HUES48 (cell line): ENCODE data around the gene RRBP1.
A peak's percentile ranks its signal among the peaks of the same experiment; 100 is the strongest.

Experiments
- H3K27ac ChIP-seq: one replicate; pipeline ENCODE4 v1.7.0; 2013; ENCODE audit warnings: low read depth, low read length, inconsistent platforms
- H3K27me3 ChIP-seq: 2 replicates; pipeline ENCODE4 v1.6.1; 2013; ENCODE audit warnings: mild to moderate bottlenecking, low read length; ENCODE audit not compliant: control insufficient read depth, insufficient read depth
- H3K36me3 ChIP-seq: 2 replicates; pipeline ENCODE4 v1.6.1; 2013; ENCODE audit warnings: low read length; ENCODE audit not compliant: control insufficient read depth, insufficient read depth
- H3K4me1 ChIP-seq: 2 replicates; pipeline ENCODE4 v1.6.1; 2013; ENCODE audit warnings: mild to moderate bottlenecking, low read length; ENCODE audit not compliant: control insufficient read depth, insufficient read depth
- H3K4me3 ChIP-seq: 2 replicates; pipeline ENCODE4 v1.5.1; 2013; ENCODE audit warnings: mild to moderate bottlenecking, low read depth, low read length
- H3K9ac ChIP-seq: 2 replicates; pipeline ENCODE4 v1.6.1; 2013; ENCODE audit warnings: mild to moderate bottlenecking, low read depth, low read length, moderate library complexity
- H3K9me3 ChIP-seq: 2 replicates; pipeline ENCODE4 v1.6.1; 2013; ENCODE audit warnings: low read length; ENCODE audit not compliant: control insufficient read depth, insufficient read depth

RRBP1 gene

DNA sequence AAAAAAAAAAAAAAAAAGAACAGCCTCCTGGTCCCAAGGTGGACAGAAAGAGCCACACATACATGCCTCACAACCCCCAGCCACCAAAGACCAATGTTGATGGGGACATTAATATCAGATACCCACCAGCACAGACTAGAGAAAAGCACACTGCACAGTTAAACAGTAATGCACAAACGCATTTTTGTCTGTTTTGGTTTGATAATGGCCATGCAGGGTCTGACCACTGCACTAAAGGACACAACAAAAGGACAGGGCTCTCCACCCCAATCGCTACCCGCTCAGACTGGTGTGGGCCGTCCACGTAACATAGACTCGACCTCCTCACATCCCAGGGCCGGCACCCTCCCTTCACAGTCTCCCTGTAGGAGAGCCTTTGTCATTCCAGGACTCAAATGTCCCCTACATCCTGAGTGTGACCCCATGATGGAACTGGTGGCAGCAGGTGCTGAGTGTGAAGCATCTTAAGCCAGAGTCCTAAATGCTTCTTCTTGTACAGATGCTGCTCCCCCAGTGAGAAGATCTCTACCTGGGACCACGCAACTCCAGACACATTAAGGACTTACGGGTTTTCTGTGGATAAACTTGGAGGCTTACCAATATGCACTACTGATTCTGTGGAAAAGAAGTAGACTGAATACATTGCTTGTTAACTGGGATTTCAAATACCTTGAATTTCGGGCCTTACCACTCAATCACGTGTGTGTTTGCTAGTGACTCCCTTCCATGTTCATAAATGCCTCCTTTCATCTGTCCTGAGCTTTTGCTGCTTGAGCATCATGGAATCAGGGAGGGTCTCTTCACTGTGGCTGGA, 28.0 kb downstream of the RRBP1 start:
- no peak overlapping the region for H3K27ac ChIP-seq
- no peaks in the 10 kb centered on the region for H3K27me3 ChIP-seq
- no peak overlapping the region for H3K9ac ChIP-seq
- no peaks in the 10 kb centered on the region for H3K9me3 ChIP-seq
- H3K4me3 ChIP-seq = no peak overlapping the region
- H3K36me3 ChIP-seq = peaks cover 28% of the 10 kb centered on the region
- H3K4me1 ChIP-seq = peaks cover 26% of the 10 kb centered on the region

DNA sequence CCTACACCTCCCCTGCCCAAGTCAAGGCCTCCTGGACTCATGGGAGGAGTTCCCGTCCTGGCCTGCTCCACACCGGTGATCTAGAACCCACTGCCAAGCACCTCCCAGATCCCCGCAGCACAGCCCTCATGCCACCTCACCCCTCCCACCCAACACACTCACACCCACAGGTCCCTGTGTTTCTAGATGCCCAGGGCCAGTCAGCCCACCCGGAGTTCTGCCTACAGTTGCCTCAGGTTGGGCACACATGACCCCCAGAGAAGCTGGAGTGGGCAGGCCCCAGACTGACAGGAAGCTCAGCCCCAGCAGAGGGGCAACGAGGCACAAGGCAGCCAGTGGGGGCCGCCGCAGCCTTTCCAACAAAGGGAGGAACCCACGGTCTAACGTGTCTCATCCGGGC, 29.6 kb downstream of the RRBP1 start:
- Histone ChIP-seq H3K27me3 (no peaks in the 10 kb centered on the region), H3K4me1 (peaks cover 26% of the 10 kb centered on the region), H3K4me3 (no peak overlapping the region), H3K27ac (no peak overlapping the region), H3K9ac (no peak overlapping the region), H3K36me3 (peaks cover 20% of the 10 kb centered on the region), H3K9me3 (no peaks in the 10 kb centered on the region)

DNA sequence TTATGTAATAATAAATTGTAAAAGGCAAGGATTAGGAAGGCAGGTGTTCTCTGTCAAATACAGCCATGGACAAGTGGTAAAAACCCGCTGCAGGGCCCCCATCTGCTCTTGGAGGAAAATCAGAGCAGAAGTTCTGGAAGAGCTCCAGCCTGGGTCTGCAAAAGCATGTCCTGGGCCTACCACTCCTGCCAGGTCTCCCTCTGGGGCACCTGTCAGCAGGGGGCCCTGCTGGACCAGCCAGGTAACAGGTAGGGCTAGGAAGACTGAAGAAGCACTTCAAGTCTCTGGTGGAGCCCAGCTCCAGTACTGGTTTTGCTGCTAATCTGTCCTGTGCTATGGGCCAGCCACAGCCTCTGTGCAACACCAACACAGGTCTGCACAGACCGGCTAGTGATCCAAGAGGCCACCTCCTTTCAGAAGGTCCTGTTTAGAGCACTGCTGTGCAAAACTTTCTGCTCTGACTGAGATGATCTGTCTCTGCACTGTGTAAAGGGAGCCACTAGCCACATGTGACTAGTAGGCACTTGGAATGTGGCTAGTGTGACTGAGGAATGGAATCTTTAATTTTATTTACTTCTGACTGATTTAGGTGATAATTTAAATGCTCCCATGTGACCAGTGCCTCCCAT, 30.2 kb downstream of the RRBP1 start:
- H3K9ac ChIP-seq = no peak overlapping the region
- H3K4me3 ChIP-seq = no peak overlapping the region
- H3K36me3 ChIP-seq = peaks cover 20% of the 10 kb centered on the region
- no peaks in the 10 kb centered on the region for H3K27me3 ChIP-seq
- no peak overlapping the region for H3K27ac ChIP-seq
- H3K9me3 ChIP-seq = no peaks in the 10 kb centered on the region
- peaks cover 26% of the 10 kb centered on the region for H3K4me1 ChIP-seq

DNA sequence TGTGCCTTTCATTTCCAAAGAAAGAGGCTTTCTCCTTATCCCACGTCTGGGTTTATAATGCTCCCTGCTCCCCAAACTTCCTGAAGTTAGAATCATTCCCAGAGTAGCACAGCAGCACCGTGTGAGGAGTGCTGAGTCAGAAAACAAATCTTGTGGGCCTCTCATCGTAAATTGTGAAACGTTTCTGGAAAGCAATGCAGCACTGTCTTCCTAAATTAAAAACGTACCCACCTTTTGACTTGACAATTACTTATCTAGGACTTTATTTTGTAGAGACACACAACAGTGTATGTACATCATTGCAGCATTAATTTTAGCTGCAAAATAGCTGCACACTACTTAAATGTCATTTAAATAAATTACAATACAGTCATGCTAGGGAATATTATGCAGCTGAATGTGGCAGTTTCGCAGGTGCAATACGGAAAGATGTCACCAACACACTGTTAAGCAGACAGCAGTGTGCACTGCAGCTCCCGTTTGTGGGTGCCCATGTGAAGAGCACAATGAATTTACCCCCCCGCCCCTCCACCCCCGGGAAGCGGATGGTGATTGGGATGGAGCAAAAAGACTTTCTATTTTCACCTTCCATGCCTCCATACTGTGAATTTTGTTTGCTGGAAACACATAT, 30.8 kb downstream of the RRBP1 start:
- Histone ChIP-seq H3K27me3 (no peaks in the 10 kb centered on the region), H3K27ac (no peak overlapping the region), H3K4me3 (no peak overlapping the region), H3K4me1 (peaks cover 24% of the 10 kb centered on the region), H3K36me3 (peaks cover 19% of the 10 kb centered on the region), H3K9ac (no peak overlapping the region), H3K9me3 (no peaks in the 10 kb centered on the region)

DNA sequence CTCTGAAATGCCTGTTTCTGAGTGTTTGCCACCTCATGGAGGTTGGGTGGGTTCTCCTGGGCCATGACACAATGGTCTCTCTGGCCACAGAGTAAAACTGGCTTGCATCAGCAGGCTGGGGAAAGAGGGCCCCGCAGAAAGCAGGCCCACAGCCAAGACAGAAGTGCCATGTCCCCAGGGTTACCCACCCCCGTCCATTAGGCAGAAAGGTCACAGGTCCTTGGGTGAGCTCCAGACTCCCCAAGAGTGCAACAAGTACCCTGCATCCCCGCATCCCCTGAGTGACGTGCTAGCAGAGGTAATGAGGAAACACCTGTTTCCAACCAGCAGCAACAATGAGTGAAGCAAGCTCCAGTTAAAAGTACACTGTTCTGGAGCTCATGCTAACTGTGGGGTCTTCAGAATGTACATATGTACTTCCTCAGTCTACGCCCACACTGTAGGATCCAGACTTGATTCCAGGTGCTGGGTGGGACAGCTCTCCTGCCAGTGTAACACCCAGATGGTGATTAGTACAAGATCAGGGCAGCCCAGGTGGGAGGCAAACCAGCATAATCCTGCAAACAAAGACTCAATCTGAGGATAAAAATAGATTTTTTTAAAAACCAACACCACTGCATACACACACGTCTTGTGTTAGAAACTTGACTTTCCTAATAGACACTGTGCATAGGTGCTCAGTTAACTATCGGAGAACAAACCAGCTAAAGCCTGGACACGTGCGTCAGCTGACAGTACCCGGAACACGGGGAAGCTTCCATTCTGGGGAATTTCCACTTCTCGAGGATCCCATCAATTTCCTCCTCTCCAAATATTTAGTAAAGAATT, 31.5 kb downstream of the RRBP1 start:
- peaks cover 17% of the 10 kb centered on the region for H3K36me3 ChIP-seq
- no peaks in the 10 kb centered on the region for H3K27me3 ChIP-seq
- H3K9me3 ChIP-seq = no peaks in the 10 kb centered on the region
- no peak overlapping the region for H3K27ac ChIP-seq
- no peak overlapping the region for H3K4me3 ChIP-seq
- H3K4me1 ChIP-seq = peaks cover 16% of the 10 kb centered on the region
- no peak overlapping the region for H3K9ac ChIP-seq

DNA sequence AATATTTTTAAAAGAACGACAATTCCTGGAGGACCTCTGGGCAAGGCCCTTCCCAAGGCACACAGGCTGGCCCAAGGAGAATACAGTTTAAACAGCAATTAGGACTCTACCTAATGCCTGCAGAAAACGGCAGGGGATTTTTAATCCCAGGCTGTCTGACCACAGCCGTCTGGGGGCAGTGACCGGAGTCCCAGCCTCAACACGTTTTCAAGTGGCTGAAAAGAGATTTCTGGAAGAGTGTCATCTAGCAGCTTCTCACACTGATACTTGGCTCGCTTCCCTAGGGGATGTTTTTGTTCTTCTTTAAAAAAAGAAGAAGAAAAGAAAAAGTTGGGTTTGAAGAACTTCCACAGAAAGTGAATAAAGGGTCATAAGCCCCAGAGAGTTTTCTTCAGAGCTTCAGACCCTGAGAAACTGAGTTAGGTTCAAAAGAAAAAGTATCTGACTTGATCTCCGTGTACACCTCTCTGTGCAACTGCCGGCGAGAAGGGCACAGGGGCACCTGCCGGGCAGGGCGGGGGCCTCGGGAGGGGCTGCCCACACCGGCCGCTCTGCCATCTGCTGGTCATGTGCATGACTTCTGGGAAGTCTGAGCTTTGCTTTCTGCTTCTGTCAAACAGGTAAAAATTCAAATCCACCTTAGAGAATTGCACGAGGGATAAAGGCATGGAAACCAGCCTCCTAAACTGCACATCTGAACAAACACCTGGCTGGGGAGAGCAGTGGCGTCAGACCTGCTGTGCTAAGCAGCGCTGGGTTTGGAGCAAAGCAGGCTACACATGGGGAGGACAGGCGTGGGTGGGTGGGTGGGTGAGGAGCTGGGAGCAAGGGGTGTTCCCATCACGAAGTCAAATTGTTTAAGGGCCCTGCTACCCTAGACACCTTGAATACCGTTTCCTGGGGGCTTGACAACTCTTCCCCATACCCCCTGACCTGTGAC, 33.0 kb downstream of the RRBP1 start:
- Histone ChIP-seq H3K27me3 (no peaks in the 10 kb centered on the region), H3K4me3 (no peak overlapping the region), H3K27ac (peak overlapping the region; percentile 14), H3K9ac (no peak overlapping the region), H3K9me3 (no peaks in the 10 kb centered on the region), H3K4me1 (0 out of 2 replicates have a peak, but pooled peaks cover 6% of the 10 kb centered on the region), H3K36me3 (peaks cover 11% of the 10 kb centered on the region)

DNA sequence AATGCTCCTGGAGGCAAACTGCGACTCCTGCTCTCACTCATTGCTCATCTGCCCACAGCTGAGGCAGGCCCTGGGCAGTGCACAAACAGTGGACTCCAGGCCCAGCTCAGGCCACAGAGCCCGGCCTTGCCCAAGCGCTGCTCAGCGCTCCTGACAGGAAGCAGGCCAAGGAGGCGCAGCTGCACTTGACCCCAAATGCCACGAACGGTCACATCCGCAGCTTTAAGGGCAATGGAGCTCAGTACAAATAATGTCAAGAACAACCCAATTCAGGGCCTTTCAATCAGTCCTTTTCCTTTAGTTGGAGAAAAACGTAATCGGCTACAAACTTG, 33.8 kb downstream of the RRBP1 start:
- Histone ChIP-seq H3K27me3 (no peaks in the 10 kb centered on the region), H3K27ac (no peak overlapping the region), H3K4me3 (no peak overlapping the region), H3K36me3 (peaks cover 8% of the 10 kb centered on the region), H3K9me3 (no peaks in the 10 kb centered on the region), H3K9ac (no peak overlapping the region), H3K4me1 (0 out of 2 replicates have a peak, but pooled peaks cover 6% of the 10 kb centered on the region)

DNA sequence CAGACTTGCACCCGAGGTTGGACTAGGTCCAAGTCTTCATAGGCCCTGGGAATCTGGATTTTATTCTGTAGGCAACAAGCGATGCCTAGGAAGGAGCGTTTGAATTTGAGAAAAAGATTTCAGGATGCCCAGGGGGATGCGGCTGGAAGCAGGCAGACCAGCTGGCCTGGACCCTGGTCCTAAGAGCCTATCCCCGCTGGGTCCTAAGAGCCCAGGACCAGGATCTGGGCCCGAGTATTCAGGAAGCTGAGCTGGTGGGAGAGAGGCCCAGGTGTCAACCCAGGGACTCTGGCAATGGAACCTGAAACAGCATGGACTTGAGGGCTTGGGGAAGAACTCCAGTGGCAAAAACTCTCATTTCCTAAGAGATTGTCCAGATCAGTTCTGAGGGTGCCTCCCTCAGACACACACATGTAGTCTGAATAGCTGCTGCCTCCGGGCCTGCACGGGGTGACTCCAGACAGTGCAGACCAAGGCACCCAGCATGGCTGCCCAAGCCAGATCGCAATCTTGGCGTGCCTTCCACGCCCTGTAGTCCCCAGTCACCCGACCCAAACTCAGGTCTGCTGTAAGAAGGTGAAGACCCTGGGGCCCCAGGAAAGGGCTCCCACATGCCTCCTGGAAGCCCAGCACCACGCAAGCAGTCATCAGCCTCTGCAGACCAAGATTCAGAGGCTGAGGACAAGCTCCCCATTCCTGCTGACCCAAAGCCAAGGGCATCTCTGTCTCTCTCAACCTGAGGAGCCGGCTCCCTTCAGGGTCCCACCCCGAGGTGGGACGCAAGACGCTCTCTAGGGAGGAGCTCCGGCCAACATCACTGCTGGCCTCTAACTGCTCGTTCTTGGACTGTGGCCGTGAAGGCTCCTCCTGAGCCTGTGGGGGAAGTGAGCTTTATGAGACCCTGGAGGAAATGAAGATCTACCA, 34.4 kb downstream of the RRBP1 start:
- Histone ChIP-seq H3K4me3 (no peak overlapping the region), H3K9ac (no peak overlapping the region), H3K9me3 (no peaks in the 10 kb centered on the region), H3K36me3 (peaks cover 13% of the 10 kb centered on the region), H3K4me1 (0 out of 2 replicates have a peak, but pooled peaks cover 6% of the 10 kb centered on the region), H3K27me3 (no peaks in the 10 kb centered on the region), H3K27ac (no peak overlapping the region)

DNA sequence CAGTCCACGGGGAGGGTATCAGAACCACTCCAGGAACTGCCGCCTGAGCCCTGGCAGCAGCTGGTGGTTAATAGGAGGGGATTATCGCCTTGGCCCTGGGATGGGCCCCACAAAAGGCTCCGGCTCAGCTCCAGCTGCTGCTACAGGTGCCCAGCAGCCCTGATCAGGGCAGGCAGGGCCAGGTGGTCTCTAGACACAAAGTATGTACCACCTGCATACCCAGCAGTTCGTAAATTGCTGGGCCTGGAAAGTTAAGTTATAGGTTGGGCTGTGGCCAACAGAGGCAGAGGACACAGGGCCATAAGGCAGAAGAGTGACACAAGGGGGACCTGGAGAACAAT, 35.1 kb downstream of the RRBP1 start:
- H3K27me3 ChIP-seq = no peaks in the 10 kb centered on the region
- 0 out of 2 replicates have a peak, but pooled peaks cover 4% of the 10 kb centered on the region for H3K4me1 ChIP-seq
- H3K27ac ChIP-seq = no peak overlapping the region
- no peaks in the 10 kb centered on the region for H3K9me3 ChIP-seq
- no peak overlapping the region for H3K9ac ChIP-seq
- H3K36me3 ChIP-seq = peaks cover 20% of the 10 kb centered on the region
- no peak overlapping the region for H3K4me3 ChIP-seq
